ENCODE data around the gene CCNI2.

CCNI2 gene

GRCh38 chr5:132746954-132747615, at the start of gene CCNI2:
Gene CCNI2 (plus strand): TSS chr5:132747426. CDS start chr5:132747496, 70 bp downstream.
- DNase-seq, result no peak

- DNase-seq, result peak; percentile 50
Observed at GRCh38 chr5:132704875-132705274, 42.4 kb upstream of the CCNI2 start.

- DNase-seq, result no peak
Observed at GRCh38 chr5:132708645-132709044, 38.6 kb upstream of the CCNI2 start.

- DNase-seq, result peak; percentile 9
Observed at GRCh38 chr5:132714456-132715307, 32.5 kb upstream of the CCNI2 start.

GRCh38 chr5:132718544-132719312, 28.5 kb upstream of the CCNI2 start:
- DNase-seq, result no peak

- DNase-seq, result no peak
Observed at GRCh38 chr5:132725745-132726144, 21.5 kb upstream of the CCNI2 start.

GRCh38 chr5:132729896-132730295, 17.3 kb upstream of the CCNI2 start:
- no peak for DNase-seq

GRCh38 chr5:132733499-132734148, 13.6 kb upstream of the CCNI2 start:
- no peak for DNase-seq

GRCh38 chr5:132734687-132735086, 12.5 kb upstream of the CCNI2 start:
- DNase-seq, result no peak

- peak; percentile 94 for DNase-seq
Observed at GRCh38 chr5:132736853-132737833, 10.1 kb upstream of the CCNI2 start, which contains the start of gene KIF3A. Gene KIF3A (minus strand): TSS chr5:132737546. CDS start chr5:132737419, 127 bp downstream.

- DNase-seq, result no peak
Observed at GRCh38 chr5:132737982-132738681, 9.1 kb upstream of the CCNI2 start.

GRCh38 chr5:132739232-132739631, 8.0 kb upstream of the CCNI2 start:
- no peak for DNase-seq

- no peak for DNase-seq
Observed at GRCh38 chr5:132742158-132742557, 5.1 kb upstream of the CCNI2 start.

GRCh38 chr5:132742626-132743025, 4.6 kb upstream of the CCNI2 start:
- DNase-seq, result no peak

GRCh38 chr5:132744659-132745058, 2.6 kb upstream of the CCNI2 start:
- no peak for DNase-seq

- no peak for DNase-seq
Observed at GRCh38 chr5:132746592-132746953, 653 bp upstream of the CCNI2 start.

GRCh38 chr5:132747616-132748440, 602 bp downstream of the CCNI2 start:
- DNase-seq, result no peak

- DNase-seq, result no peak
Observed at GRCh38 chr5:132748522-132749000, 1.3 kb downstream of the CCNI2 start.

GRCh38 chr5:132749506-132749905, 2.3 kb downstream of the CCNI2 start:
- no peak for DNase-seq
